HCT116 (cell line): Measurements from ENCODE around the gene ST3GAL5.

Experiments used
- CEBPB ChIP-seq: IDR thresholded peaks from 2 replicates; pipeline ENCODE4 v1.6.1; 2012; ENCODE audit warnings: low read depth
- EZH2 ChIP-seq: fragments of 200-600 bp; sonication (generic); IDR thresholded peaks from 2 replicates; pipeline ENCODE4 v1.6.1; 2017; ENCODE audit warnings: antibody characterized with exemption, mixed run types
- EZH2phosphoT487 ChIP-seq: fragments of 200-600 bp; IDR thresholded peaks from 2 replicates; pipeline ENCODE4 v1.6.1; 2018; ENCODE audit warnings: antibody characterized with exemption, borderline replicate concordance
- JUND ChIP-seq: IDR thresholded peaks from 2 replicates; pipeline ENCODE4 v1.6.1; 2012
- POLR2A ChIP-seq: IDR thresholded peaks from 2 replicates; pipeline ENCODE4 v1.7.0; 2011; ENCODE audit warnings: borderline replicate concordance; ENCODE audit not compliant: insufficient read depth, insufficient read length; ENCODE audit errors: extremely low read depth
- POLR2AphosphoS5 ChIP-seq: IDR thresholded peaks from 2 replicates; pipeline ENCODE4 v1.6.1; 2011; ENCODE audit warnings: mild to moderate bottlenecking, low read depth, low read length, moderate library complexity
- SIN3A ChIP-seq: IDR thresholded peaks from 2 replicates; pipeline ENCODE4 v1.6.1; 2012; ENCODE audit warnings: low read depth
- TCF7L2 ChIP-seq: IDR thresholded peaks from 2 replicates; pipeline ENCODE4 v1.7.0; 2011; ENCODE audit warnings: borderline replicate concordance, inconsistent platforms; ENCODE audit not compliant: insufficient read depth, insufficient read length; ENCODE audit errors: extremely low read depth
- YY1 ChIP-seq: IDR thresholded peaks from 2 replicates; pipeline ENCODE4 v1.6.1; 2011; ENCODE audit warnings: low read length, low read depth, moderate library complexity, mild to moderate bottlenecking; ENCODE audit not compliant: insufficient replicate concordance; ENCODE audit errors: extremely low read depth
- ZFX ChIP-seq: fragments of 450-650 bp; IDR thresholded peaks from 2 replicates; pipeline ENCODE4 v1.6.1; 2017
- TF ChIP-seq, protein P1 (sequence below), 3 experiments: fragments of 200-600 bp in 1 of 3; sonication (generic) in 1 of 3; IDR thresholded peaks in 2 of 3; conservative IDR thresholded peaks in 1 of 3; 2 replicates each; pipeline ENCODE4 v1.5.1; 2012 to 2017; ENCODE audit warnings: low read depth in 2 of 3, low read length in 2 of 3, antibody characterized with exemption in 1 of 3, borderline replicate concordance in 1 of 3, control low read depth in 1 of 3, mild to moderate bottlenecking in 1 of 3, mixed read lengths in 1 of 3, mixed run types in 1 of 3, moderate library complexity in 1 of 3; ENCODE audit not compliant: insufficient read depth in 1 of 3
- TF ChIP-seq, protein P2 (sequence below): IDR thresholded peaks from 2 replicates; pipeline ENCODE4 v1.6.1; 2012

DNA sequence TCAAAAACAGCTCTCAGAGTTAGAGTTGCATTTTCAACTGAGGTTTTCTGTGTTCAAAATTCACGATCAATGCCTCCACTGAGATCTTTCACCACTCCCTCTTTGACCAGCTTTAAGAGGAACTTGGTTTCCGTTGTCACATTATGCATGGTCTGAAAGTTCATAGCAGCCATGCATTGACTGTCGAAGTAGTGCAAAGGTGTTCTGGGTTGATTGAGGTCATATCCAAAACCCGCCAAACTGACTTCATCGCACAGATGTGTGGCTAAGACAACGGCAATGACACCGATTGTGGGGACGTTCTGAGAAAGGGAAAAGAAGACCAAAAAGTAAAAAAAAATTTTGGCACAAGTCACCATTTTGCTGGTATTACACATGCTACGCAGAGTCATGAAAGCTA, 48.7 kb downstream of the ST3GAL5 start:
- TF ChIP-seq, protein P1, sequence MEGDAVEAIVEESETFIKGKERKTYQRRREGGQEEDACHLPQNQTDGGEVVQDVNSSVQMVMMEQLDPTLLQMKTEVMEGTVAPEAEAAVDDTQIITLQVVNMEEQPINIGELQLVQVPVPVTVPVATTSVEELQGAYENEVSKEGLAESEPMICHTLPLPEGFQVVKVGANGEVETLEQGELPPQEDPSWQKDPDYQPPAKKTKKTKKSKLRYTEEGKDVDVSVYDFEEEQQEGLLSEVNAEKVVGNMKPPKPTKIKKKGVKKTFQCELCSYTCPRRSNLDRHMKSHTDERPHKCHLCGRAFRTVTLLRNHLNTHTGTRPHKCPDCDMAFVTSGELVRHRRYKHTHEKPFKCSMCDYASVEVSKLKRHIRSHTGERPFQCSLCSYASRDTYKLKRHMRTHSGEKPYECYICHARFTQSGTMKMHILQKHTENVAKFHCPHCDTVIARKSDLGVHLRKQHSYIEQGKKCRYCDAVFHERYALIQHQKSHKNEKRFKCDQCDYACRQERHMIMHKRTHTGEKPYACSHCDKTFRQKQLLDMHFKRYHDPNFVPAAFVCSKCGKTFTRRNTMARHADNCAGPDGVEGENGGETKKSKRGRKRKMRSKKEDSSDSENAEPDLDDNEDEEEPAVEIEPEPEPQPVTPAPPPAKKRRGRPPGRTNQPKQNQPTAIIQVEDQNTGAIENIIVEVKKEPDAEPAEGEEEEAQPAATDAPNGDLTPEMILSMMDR (IDR thresholded peaks at IDR 0.05 in 2 of 3, conservative IDR thresholded peaks at IDR 0.05 in 1 of 3; ENCODE audit: borderline replicate concordance in 1 of 3, insufficient read depth in 1 of 3, low read depth in 2 of 3, low read length in 2 of 3): no peak
- no peak for TF ChIP-seq POLR2AphosphoS5
- no peak for TF ChIP-seq JUND
- TF ChIP-seq CEBPB: no peak
- no peak for TF ChIP-seq SIN3A
- TF ChIP-seq ZFX: no peak
- no peak for TF ChIP-seq TCF7L2
- TF ChIP-seq POLR2A: no peak
- no peak for TF ChIP-seq EZH2phosphoT487
- TF ChIP-seq EZH2: no peak
- TF ChIP-seq, protein P2, sequence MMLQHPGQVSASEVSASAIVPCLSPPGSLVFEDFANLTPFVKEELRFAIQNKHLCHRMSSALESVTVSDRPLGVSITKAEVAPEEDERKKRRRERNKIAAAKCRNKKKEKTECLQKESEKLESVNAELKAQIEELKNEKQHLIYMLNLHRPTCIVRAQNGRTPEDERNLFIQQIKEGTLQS: no peak
- TF ChIP-seq YY1: no peak
